Measurements from ENCODE around the gene LYSMD1. TPM values are rescaled to one million over a fixed set of nuclear protein-coding genes. Genes with fewer than 3 reads are reported as not detected.

The LYSMD1 gene
- total and polyA plus RNA-seq, 2 of the 4 experiments (the other 2 are of a cell fraction) = 5.9 to 10.4 TPM

- no peak overlapping the region for H2BK15ac ChIP-seq (ENCODE audit: low read depth, low read length)
- dilution Hi-C loops (cut with HindIII; ENCODE audit: low sequenced_read_pairs, unreplicated experiment) (no loop called here), intact Hi-C loops (cut with micrococcal nuclease) (no loop called here), in situ Hi-C loops (cut with MboI; ENCODE audit: low sequenced_read_pairs) (no loop called here)
- no peak overlapping the region for H3K9ac ChIP-seq (ENCODE audit: low read depth, low read length)
- H4K91ac ChIP-seq (ENCODE audit: insufficient read depth, low read depth, low read length) = no peak overlapping the region
- H3K4me2 ChIP-seq (ENCODE audit: low read depth, low read length) = no peak overlapping the region
- no peaks in the 10 kb centered on the region for H3K9me1 ChIP-seq (ENCODE audit: insufficient read depth, low read length)
- H2BK20ac ChIP-seq (ENCODE audit: low read depth, low read length) = no peak overlapping the region
- peaks cover 4% of the 10 kb centered on the region; the same call in 1 of the 2 replicates for H3K36me3 ChIP-seq (ENCODE audit: control insufficient read depth, insufficient read depth, low read length)
- BruUV-seq (replicated peaks) = no TSS peak
- no peak overlapping the region for H4K8ac ChIP-seq (ENCODE audit: low read depth in 2 of 2, low read length in 2 of 2)
- no peak overlapping the region for H3K27ac ChIP-seq (ENCODE audit: insufficient read depth, low read length)
- no peak overlapping the region for H4K5ac ChIP-seq (ENCODE audit: low read depth, low read length)
- 31% methylated on average over 39 of the region's 45 CpGs; no CpG with 5 or more reads in 1 of the 2 experiments for WGBS, 2 experiments (ENCODE audit: extremely low coverage in 2 of 2, insufficient read length in 1 of 2)
- peaks cover 9% of the 10 kb centered on the region for H3K27me3 ChIP-seq (ENCODE audit: control insufficient read depth, insufficient read depth, low read length)
- H3K14ac ChIP-seq (replicated peaks; ENCODE audit: low read depth, low read length) = no peak overlapping the region
- H3K18ac ChIP-seq (ENCODE audit: low read depth, low read length) = no peak overlapping the region
- no peak overlapping the region for H3K56ac ChIP-seq (ENCODE audit: extremely low read depth, insufficient read depth, low read length)
- H2BK120ac ChIP-seq (ENCODE audit: low read depth, low read length) = no peak overlapping the region
- H3K79me1 ChIP-seq (ENCODE audit: low read depth in 1 of 2, low read length in 2 of 2) = no peaks in the 10 kb centered on the region
- TF ChIP-seq RAD21 (IDR thresholded peaks at IDR 0.05; ENCODE audit: low read length) = no peak
- no peak for TF ChIP-seq RCOR1 (IDR thresholded peaks at IDR 0.05; ENCODE audit: insufficient replicate concordance, low read length)
- TF ChIP-seq MXI1 (IDR thresholded peaks at IDR 0.05; ENCODE audit: borderline replicate concordance, low read depth, low read length) = no peak
- TF ChIP-seq RFX5 (IDR thresholded peaks at IDR 0.05; ENCODE audit: low read depth, low read length) = no peak
- no peak for TF ChIP-seq POLR2A (IDR thresholded peaks at IDR 0.05; ENCODE audit: low read depth, low read length)
- no peak for TF ChIP-seq USF2 (IDR thresholded peaks at IDR 0.05; ENCODE audit: low read depth, low read length)
- TF ChIP-seq SMC3 (IDR thresholded peaks at IDR 0.05; ENCODE audit: low read depth, low read length) = no peak
- TF ChIP-seq ELK1 (IDR thresholded peaks at IDR 0.05; ENCODE audit: borderline replicate concordance, low read depth, low read length) = no peak
- no peak for TF ChIP-seq FOS (IDR thresholded peaks at IDR 0.05; ENCODE audit: low read depth, low read length)
- no peak for TF ChIP-seq MAFK (IDR thresholded peaks at IDR 0.05; ENCODE audit: low read depth, low read length)
- TF ChIP-seq MAZ (IDR thresholded peaks at IDR 0.05; ENCODE audit: borderline replicate concordance, low read depth, low read length) = no peak
- TF ChIP-seq CHD1 (IDR thresholded peaks at IDR 0.05; ENCODE audit: low read depth, low read length) = no peak
- TF ChIP-seq NFE2L2 (IDR thresholded peaks at IDR 0.05; ENCODE audit: low read depth, low read length) = no peak
- TF ChIP-seq CTCF (conservative IDR thresholded peaks at IDR 0.05; ENCODE audit: low read depth, low read length) = no peak
- TF ChIP-seq CEBPB (IDR thresholded peaks at IDR 0.05; ENCODE audit: low read depth, low read length) = no peak
- TF ChIP-seq BHLHE40 (IDR thresholded peaks at IDR 0.05; ENCODE audit: low read depth, low read length) = no peak
- POLR2A ChIA-PET (ENCODE audit: unreplicated experiment) = interaction anchor here (0.6 kb wide), 1 partner anchor 268 kb away, joined by 5 read pairs; no protein-coding TSS in a partner anchor
- DNase-seq (peak; percentile 32), ATAC-seq (ENCODE audit: low read depth) (peak; percentile 64)
- CTCF ChIA-PET = interaction anchor here (0.5 to 0.6 kb wide), 2 partner anchors 20 to 92 kb away, joined by 3 to 4 read pairs; no protein-coding TSS in a partner anchor
- no peaks in the 10 kb centered on the region for H4K20me1 ChIP-seq (ENCODE audit: insufficient read depth, low read length)
- H3K9me3 ChIP-seq (ENCODE audit: control insufficient read depth, insufficient read depth, low read length) = no peaks in the 10 kb centered on the region
- no peaks in the 10 kb centered on the region for H3K4me1 ChIP-seq (ENCODE audit: control insufficient read depth, insufficient read depth, low read length)
- no peak overlapping the region for H2AK9ac ChIP-seq (replicated peaks; ENCODE audit: low read depth, low read length, poor library complexity)
- peak overlapping the region; percentile 80 for H2AFZ ChIP-seq (replicated peaks; ENCODE audit: low read length, poor library complexity)
- no peak overlapping the region for H3K4ac ChIP-seq (ENCODE audit: low read depth, low read length)
- H2BK5ac ChIP-seq (ENCODE audit: low read depth, low read length, poor library complexity, severe bottlenecking) = no peak overlapping the region
- no peak overlapping the region for H2AK5ac ChIP-seq (ENCODE audit: low read depth, low read length)
- no peak overlapping the region for H3K4me3 ChIP-seq (ENCODE audit: insufficient read depth, low read depth, low read length)
- no peak overlapping the region for H3K23ac ChIP-seq (ENCODE audit: low read depth, low read length)
Measured at GRCh38 chr1:151130987-151131586, 34.6 kb downstream of the LYSMD1 start.

Measured in IMR-90 (cell line).